NCI-H2107 (cell line): ENCODE results near the gene CCDC9B.

Experiments
- DNase-seq: peaks from one replicate; lab custom pipeline; 2025; lab: John Stamatoyannopoulos, UW

CCDC9B gene

GRCh38 chr15:40290918-40291574, 49.7 kb downstream of the CCDC9B start:
- no peak for DNase-seq

GRCh38 chr15:40290545-40290917, 50.2 kb downstream of the CCDC9B start:
- DNase-seq: no peak

- DNase-seq: no peak
These were observed 51.5 kb downstream of the CCDC9B start for GRCh38 chr15:40289140-40289775.

- DNase-seq: no peak
These were observed 52.8 kb downstream of the CCDC9B start for GRCh38 chr15:40287968-40288367.

- DNase-seq: no peak
These were observed 53.2 kb downstream of the CCDC9B start for GRCh38 chr15:40287505-40287904.

GRCh38 chr15:40286794-40287193, 53.9 kb downstream of the CCDC9B start:
- no peak for DNase-seq

- DNase-seq: no peak
These were observed 54.6 kb downstream of the CCDC9B start for GRCh38 chr15:40286061-40286532.

- no peak for DNase-seq
These were observed 55.2 kb downstream of the CCDC9B start for GRCh38 chr15:40285554-40286011.

GRCh38 chr15:40285151-40285550, 55.6 kb downstream of the CCDC9B start:
- no peak for DNase-seq

GRCh38 chr15:40283615-40284300, 57.0 kb downstream of the CCDC9B start:
- no peak for DNase-seq

- no peak for DNase-seq
These were observed 57.7 kb downstream of the CCDC9B start, which contains the start of gene ANKRD63 for GRCh38 chr15:40282869-40283614. Gene ANKRD63 (minus strand): TSS chr15:40283064. CDS start chr15:40282586, 478 bp downstream.

- no peak for DNase-seq
These were observed 58.4 kb downstream of the CCDC9B start for GRCh38 chr15:40282147-40282868.

GRCh38 chr15:40281801-40282146, 59.0 kb downstream of the CCDC9B start:
- DNase-seq: no peak
